ENCODE results near the gene SPATA17.

Gene SPATA17

DNA sequence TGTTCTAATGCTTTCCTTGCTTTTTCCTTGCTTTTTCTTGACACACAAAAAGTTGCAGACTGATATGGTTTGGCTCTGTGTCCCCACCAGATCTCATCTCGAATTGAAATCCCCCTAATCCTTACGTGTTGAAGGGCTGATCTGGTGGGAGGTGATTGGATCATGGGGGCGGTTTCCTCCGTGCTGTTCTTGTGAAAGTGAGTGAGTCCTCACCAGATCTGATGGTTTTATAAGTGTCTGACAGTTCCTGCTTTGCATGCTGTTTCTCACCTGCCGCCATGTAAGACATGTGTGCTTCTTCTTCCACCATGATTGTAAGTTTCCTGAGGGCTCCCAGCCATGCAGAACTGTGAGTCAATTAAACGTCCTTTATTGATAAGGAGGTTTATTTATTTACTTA, 11.3 kb downstream of the SPATA17 start:
- DNase-seq (ENCODE audit: low read depth) = no peak
- H3K4me3 ChIP-seq (replicated peaks; ENCODE audit: low read depth, low read length) = no peak overlapping the region
- TF ChIP-seq, protein P1, sequence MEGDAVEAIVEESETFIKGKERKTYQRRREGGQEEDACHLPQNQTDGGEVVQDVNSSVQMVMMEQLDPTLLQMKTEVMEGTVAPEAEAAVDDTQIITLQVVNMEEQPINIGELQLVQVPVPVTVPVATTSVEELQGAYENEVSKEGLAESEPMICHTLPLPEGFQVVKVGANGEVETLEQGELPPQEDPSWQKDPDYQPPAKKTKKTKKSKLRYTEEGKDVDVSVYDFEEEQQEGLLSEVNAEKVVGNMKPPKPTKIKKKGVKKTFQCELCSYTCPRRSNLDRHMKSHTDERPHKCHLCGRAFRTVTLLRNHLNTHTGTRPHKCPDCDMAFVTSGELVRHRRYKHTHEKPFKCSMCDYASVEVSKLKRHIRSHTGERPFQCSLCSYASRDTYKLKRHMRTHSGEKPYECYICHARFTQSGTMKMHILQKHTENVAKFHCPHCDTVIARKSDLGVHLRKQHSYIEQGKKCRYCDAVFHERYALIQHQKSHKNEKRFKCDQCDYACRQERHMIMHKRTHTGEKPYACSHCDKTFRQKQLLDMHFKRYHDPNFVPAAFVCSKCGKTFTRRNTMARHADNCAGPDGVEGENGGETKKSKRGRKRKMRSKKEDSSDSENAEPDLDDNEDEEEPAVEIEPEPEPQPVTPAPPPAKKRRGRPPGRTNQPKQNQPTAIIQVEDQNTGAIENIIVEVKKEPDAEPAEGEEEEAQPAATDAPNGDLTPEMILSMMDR (IDR thresholded peaks at IDR 0.05; ENCODE audit: low read length, missing control alignments) = no peak

DNA sequence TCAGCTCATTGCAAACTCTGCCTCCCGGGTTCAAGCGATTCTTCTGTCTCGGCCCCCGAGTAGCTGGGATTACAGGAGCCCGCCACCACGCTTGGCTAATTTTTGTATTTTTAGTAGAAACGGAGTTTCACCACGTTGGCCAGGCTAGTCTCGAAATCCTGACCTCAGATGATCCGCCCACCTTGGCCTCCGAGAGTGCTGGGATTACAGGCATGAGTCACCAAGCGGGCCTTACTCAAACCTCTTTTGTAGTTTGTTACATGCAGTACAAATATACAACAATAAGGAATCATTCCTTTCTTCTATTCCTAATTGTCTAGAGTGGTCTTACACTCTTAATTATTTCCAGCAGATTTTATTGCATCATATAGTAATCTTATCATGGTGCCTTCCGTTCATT, 16.6 kb downstream of the SPATA17 start:
- H3K4me3 ChIP-seq (replicated peaks; ENCODE audit: low read depth, low read length) = no peak overlapping the region
- no peak for DNase-seq (ENCODE audit: low read depth)
- TF ChIP-seq, protein P1 (IDR thresholded peaks at IDR 0.05; ENCODE audit: low read length, missing control alignments) = no peak

DNA sequence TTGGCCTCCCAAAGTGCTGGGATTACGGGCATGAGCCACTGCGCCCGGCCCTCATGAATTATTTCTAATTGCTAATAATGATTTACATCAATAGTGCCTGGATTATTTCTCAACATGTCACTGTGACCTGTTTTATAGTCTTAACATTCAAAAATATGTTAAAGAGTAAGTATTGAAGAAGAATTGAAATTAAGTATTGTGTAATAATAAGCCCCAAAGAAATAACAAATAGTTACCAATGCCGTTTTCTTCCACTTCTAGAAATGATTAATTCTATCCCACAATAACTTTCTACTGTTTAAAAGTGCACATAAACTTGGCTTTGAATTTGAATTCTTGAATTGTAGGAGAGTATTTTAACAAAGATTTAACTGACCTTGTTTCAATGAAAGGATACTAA, 19.5 kb downstream of the SPATA17 start:
- no peak overlapping the region for H3K4me3 ChIP-seq (replicated peaks; ENCODE audit: low read depth, low read length)
- TF ChIP-seq, protein P1 (IDR thresholded peaks at IDR 0.05; ENCODE audit: low read length, missing control alignments) = no peak

DNA sequence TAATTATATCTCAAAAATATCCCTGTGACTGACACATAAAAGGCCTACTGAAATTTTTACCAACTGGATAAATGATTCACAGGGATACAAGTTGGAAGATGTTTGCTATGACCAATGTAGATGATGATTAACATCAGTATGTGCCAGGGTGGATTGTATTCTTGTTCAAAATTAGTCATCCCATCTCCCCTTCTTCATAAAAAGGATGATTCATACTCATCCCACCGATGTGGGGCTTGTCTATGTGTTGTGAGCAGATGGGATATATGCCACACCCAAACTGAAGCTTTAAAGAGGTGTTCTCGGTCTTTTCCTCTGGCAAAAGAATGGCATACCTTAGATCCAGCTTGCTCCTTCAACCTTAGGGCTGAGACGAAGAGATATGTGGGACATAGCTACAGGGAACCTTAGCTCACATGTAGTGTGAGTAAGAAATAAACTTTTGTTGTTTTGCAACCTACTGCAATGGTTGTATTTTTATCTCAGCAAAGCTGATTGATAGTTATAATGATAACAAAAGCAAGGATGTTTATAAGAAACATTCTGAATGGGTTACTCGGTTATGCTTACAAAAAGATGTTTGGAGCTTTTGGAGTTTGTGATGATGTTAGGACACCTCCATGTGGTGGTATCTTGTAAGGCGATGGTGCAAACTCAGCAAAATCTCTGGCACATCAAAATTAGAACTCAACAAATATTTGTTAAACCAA, 29.4 kb downstream of the SPATA17 start:
- peak; percentile 66 for DNase-seq (ENCODE audit: low read depth)
- TF ChIP-seq, protein P1 (IDR thresholded peaks at IDR 0.05; ENCODE audit: low read length, missing control alignments) = peak; percentile 74
- no peak overlapping the region for H3K4me3 ChIP-seq (replicated peaks; ENCODE audit: low read depth, low read length)

More for the DNA sequence above, 19.5 kb downstream of the SPATA17 start:
- no peak for DNase-seq (ENCODE audit: low read depth)

DNA sequence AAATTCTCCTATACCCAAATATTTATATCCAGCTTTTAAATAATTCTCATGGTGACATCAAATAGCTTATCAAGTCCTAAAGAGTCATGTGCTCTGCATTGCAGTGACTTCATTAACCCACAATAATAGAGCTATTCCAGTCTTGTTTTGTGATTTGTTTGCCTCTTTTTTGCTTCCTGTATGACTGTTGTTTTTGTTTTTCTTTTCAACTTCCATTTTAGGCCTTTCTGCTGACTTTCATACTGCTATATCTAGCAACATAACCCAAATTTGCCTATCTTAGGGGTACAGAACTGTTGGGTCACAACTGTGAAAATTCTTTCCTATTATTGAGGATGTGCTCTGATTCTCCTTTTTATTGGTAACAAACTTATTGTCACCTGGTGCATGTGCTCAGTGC, 30.3 kb downstream of the SPATA17 start:
- DNase-seq (ENCODE audit: low read depth) = no peak
- no peak overlapping the region for H3K4me3 ChIP-seq (replicated peaks; ENCODE audit: low read depth, low read length)
- TF ChIP-seq, protein P1 (IDR thresholded peaks at IDR 0.05; ENCODE audit: low read length, missing control alignments) = no peak

DNA sequence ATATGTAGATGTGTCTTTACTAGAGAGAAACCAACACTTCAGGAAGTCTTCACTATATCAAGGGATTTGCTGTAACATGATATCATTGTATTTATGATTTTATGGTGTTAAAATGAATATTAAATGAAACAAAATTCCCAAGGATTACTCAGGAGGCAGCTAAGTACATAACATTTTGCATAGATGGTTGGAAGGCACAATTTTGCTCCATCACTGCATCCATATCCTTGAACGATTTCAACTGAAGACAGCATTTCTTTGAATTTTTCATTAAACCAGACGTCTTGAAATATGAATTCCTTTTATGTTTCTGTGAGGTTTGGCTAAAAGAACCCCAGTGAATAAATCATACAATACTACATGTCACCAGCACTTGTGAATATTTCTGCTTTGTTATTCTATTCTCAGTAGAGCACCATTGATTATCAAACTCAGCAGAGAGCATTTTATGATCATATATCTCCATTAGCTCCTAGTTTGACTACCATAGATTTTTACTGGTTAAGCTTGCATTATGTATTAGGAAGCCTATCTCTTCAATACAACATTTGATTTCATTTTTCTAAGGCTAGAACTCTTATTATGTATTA, 37.3 kb downstream of the SPATA17 start:
- no peak for DNase-seq (ENCODE audit: low read depth)
- TF ChIP-seq, protein P1 (IDR thresholded peaks at IDR 0.05; ENCODE audit: low read length, missing control alignments) = no peak
- H3K4me3 ChIP-seq (replicated peaks; ENCODE audit: low read depth, low read length) = no peak overlapping the region

DNA sequence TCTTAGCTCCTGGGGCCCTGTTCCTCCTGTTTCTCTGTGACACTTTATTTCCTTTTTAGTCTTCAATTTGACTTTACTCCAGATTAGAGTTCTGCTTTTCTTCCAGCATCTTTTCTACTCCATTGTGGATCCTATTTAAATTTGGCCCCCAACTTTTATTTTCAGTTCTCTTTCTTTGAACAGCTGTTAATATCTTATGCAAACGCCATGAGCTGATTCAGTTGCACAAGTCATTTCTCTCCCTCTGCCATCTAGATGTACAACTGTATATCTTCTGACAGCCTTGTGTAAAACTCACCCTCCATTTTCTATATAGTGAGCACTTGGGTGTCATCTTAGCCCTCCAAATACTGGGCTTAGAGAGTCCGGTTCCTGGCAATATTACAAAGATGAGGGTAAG, 42.2 kb downstream of the SPATA17 start:
- no peak for DNase-seq (ENCODE audit: low read depth)
- TF ChIP-seq, protein P1 (IDR thresholded peaks at IDR 0.05; ENCODE audit: low read length, missing control alignments) = no peak
- no peak overlapping the region for H3K4me3 ChIP-seq (replicated peaks; ENCODE audit: low read depth, low read length)
